Astrocyte (in vitro differentiated cells and primary cell): ENCODE measurements around the gene RASL10B. TPM values are rescaled to one million over a fixed set of nuclear protein-coding genes. Genes with fewer than 3 reads are reported as not detected.

ENCODE experiments used
- DNase-seq: peaks from one replicate; pipeline ENCODE4 v3.0.0-alpha.2; 2010; ENCODE audit warnings: low read depth
- FAIRE-seq: peaks from 2 replicates; lab custom pipeline; 2011; peaks lifted over from hg19 to GRCh38; lab: Jason Lieb, UNC
- H2AFZ ChIP-seq: 2 replicates; pipeline ENCODE4 v1.6.0; 2012; ENCODE audit warnings: low read depth, low read length, inconsistent platforms
- H3K27ac ChIP-seq: 2 replicates; pipeline ENCODE4 v1.5.1; 2011; ENCODE audit warnings: low read depth, low read length, inconsistent platforms
- H3K27me3 ChIP-seq: 2 replicates; pipeline ENCODE4 v1.6.0; 2011; ENCODE audit warnings: low read length, inconsistent platforms; ENCODE audit not compliant: insufficient read depth
- H3K36me3 ChIP-seq: 2 replicates; pipeline ENCODE4 v1.5.1; 2011; ENCODE audit warnings: low read length, inconsistent platforms; ENCODE audit not compliant: insufficient read depth
- H3K4me1 ChIP-seq: 2 replicates; pipeline ENCODE4 v1.5.1; 2011; ENCODE audit warnings: low read length, inconsistent platforms; ENCODE audit not compliant: insufficient read depth
- H3K4me2 ChIP-seq: 2 replicates; pipeline ENCODE4 v1.6.0; 2012; ENCODE audit warnings: low read length, inconsistent platforms
- H3K4me3 ChIP-seq: 2 replicates; pipeline ENCODE4 v1.5.1; 2011; ENCODE audit warnings: low read depth, mild to moderate bottlenecking, low read length, inconsistent platforms; ENCODE audit not compliant: insufficient read depth
- H3K79me2 ChIP-seq: 2 replicates; pipeline ENCODE4 v1.6.0; 2012; ENCODE audit warnings: mild to moderate bottlenecking, low read length, inconsistent platforms; ENCODE audit not compliant: insufficient read depth
- H3K9ac ChIP-seq: 2 replicates; pipeline ENCODE4 v1.6.0; 2012; ENCODE audit warnings: mild to moderate bottlenecking, low read length, inconsistent platforms
- H3K9me3 ChIP-seq: 2 replicates; pipeline ENCODE4 v1.5.1; 2012; ENCODE audit warnings: low read depth, mild to moderate bottlenecking, low read length, inconsistent platforms; ENCODE audit not compliant: insufficient read depth
- H4K20me1 ChIP-seq: 2 replicates; pipeline ENCODE4 v1.6.0; 2012; ENCODE audit warnings: low read length, inconsistent platforms; ENCODE audit not compliant: insufficient read depth
- H3K27ac Mint-ChIP-seq: one replicate; pipeline ENCODE4 v1.8.0; 2021; ENCODE audit warnings: mild to moderate bottlenecking, mixed read lengths; ENCODE audit not compliant: unreplicated experiment
- H3K27me3 Mint-ChIP-seq: one replicate; pipeline ENCODE4 v1.8.0; 2021; ENCODE audit warnings: low read depth, mixed read lengths; ENCODE audit not compliant: unreplicated experiment
- H3K36me3 Mint-ChIP-seq: one replicate; pipeline ENCODE4 v1.8.0; 2021; ENCODE audit warnings: low read depth, mixed read lengths; ENCODE audit not compliant: unreplicated experiment
- H3K4me1 Mint-ChIP-seq: one replicate; pipeline ENCODE4 v1.8.0; 2021; ENCODE audit warnings: low read depth, mixed read lengths; ENCODE audit not compliant: unreplicated experiment
- H3K4me3 Mint-ChIP-seq: one replicate; pipeline ENCODE4 v1.8.0; 2021; ENCODE audit warnings: mild to moderate bottlenecking, moderate library complexity, mixed read lengths; ENCODE audit not compliant: unreplicated experiment
- H3K9me3 Mint-ChIP-seq: one replicate; pipeline ENCODE4 v1.8.0; 2021; ENCODE audit warnings: mild to moderate bottlenecking, mixed read lengths; ENCODE audit not compliant: unreplicated experiment
- CTCF ChIP-seq: IDR thresholded peaks from 2 replicates; pipeline ENCODE4 v1.5.1; 2011; ENCODE audit warnings: low read depth, mild to moderate bottlenecking, inconsistent platforms, low read length, moderate library complexity; ENCODE audit not compliant: insufficient read depth
- EZH2 ChIP-seq: IDR thresholded peaks from 2 replicates; pipeline ENCODE4 v1.6.1; 2012; ENCODE audit warnings: mild to moderate bottlenecking, low read length, inconsistent platforms; ENCODE audit not compliant: insufficient read depth
- total RNA-seq: library from RNA; stranded (reverse); gene quantifications from 2 replicates; pipeline ENCODE4 v1.2.1, GENCODE V29; 2021

Gene RASL10B
- total RNA-seq, 1 donor from 2014 or later = 21.7 TPM

- no peaks in the 10 kb centered on the region for H3K27me3 Mint-ChIP-seq
- Histone ChIP-seq H4K20me1 (peaks cover 34% of the 10 kb centered on the region), H3K9ac (peak overlapping the region; percentile 14), H3K4me1 (peaks cover 24% of the 10 kb centered on the region), H3K79me2 (no peaks in the 10 kb centered on the region), H3K4me3 (no peak overlapping the region), H3K27ac (no peak overlapping the region), H3K4me2 (no peak overlapping the region), H2AFZ (no peak overlapping the region), H3K9me3 (no peaks in the 10 kb centered on the region), H3K27me3 (no peaks in the 10 kb centered on the region), H3K36me3 (peaks cover 29% of the 10 kb centered on the region)
- H3K9me3 Mint-ChIP-seq = no peaks in the 10 kb centered on the region
- TF ChIP-seq EZH2 (no peak), CTCF (no peak)
- DNase-seq (no peak), FAIRE-seq (no peak)
- H3K27ac Mint-ChIP-seq = peak overlapping the region; percentile 30
- H3K4me3 Mint-ChIP-seq = no peak overlapping the region
- H3K36me3 Mint-ChIP-seq = peaks cover 14% of the 10 kb centered on the region
- H3K4me1 Mint-ChIP-seq = peaks cover 32% of the 10 kb centered on the region
These were observed 5.7 kb upstream of the RASL10B start for GRCh38 chr17:35725802-35726126.

GRCh38 chr17:35726127-35726952 is 5.1 kb upstream of the RASL10B start:
- Histone ChIP-seq H4K20me1 (peaks cover 35% of the 10 kb centered on the region), H3K9ac (peak overlapping the region; percentile 14), H3K4me2 (peak overlapping the region; percentile 49), H3K27ac (peak overlapping the region; percentile 4), H3K79me2 (no peaks in the 10 kb centered on the region), H3K27me3 (no peaks in the 10 kb centered on the region), H2AFZ (no peak overlapping the region), H3K9me3 (no peaks in the 10 kb centered on the region), H3K4me3 (no peak overlapping the region), H3K4me1 (peaks cover 29% of the 10 kb centered on the region), H3K36me3 (peaks cover 29% of the 10 kb centered on the region)
- TF ChIP-seq EZH2 (no peak), CTCF (no peak)
- Mint-ChIP-seq H3K4me3 (no peak overlapping the region), H3K9me3 (no peaks in the 10 kb centered on the region), H3K27ac (no peak overlapping the region), H3K4me1 (peaks cover 36% of the 10 kb centered on the region), H3K36me3 (peaks cover 14% of the 10 kb centered on the region), H3K27me3 (no peaks in the 10 kb centered on the region)
- FAIRE-seq (no peak), DNase-seq (peak; percentile 62)

- Histone ChIP-seq H3K9me3 (no peaks in the 10 kb centered on the region), H3K4me2 (peak overlapping the region; percentile 49), H3K27me3 (no peaks in the 10 kb centered on the region), H3K79me2 (no peaks in the 10 kb centered on the region), H3K4me3 (no peak overlapping the region), H4K20me1 (peaks cover 32% of the 10 kb centered on the region), H3K36me3 (peaks cover 29% of the 10 kb centered on the region), H3K4me1 (peaks cover 30% of the 10 kb centered on the region), H3K27ac (peak overlapping the region; percentile 4), H2AFZ (no peak overlapping the region), H3K9ac (no peak overlapping the region)
- no peak overlapping the region for H3K27ac Mint-ChIP-seq
- H3K9me3 Mint-ChIP-seq = no peaks in the 10 kb centered on the region
- FAIRE-seq (no peak), DNase-seq (no peak)
- H3K4me1 Mint-ChIP-seq = peaks cover 36% of the 10 kb centered on the region
- TF ChIP-seq EZH2 (no peak), CTCF (no peak)
- peaks cover 14% of the 10 kb centered on the region for H3K36me3 Mint-ChIP-seq
- no peaks in the 10 kb centered on the region for H3K27me3 Mint-ChIP-seq
- no peak overlapping the region for H3K4me3 Mint-ChIP-seq
These were observed 4.4 kb upstream of the RASL10B start for GRCh38 chr17:35726953-35727460.
